Vagina (tissue), 2 donors: ENCODE measurements around the gene BTG1.

Experiments
- CTCF ChIP-seq, 3 experiments: fragments of 450-650 bp in 2 of 3; fragments of 200-600 bp in 1 of 3; sonication (generic) in 1 of 3; IDR thresholded peaks; one replicate each; pipeline ENCODE4 v1.5.1; 2017 to 2019; ENCODE audit warnings: antibody characterized with exemption in 3 of 3, mild to moderate bottlenecking in 2 of 3, moderate library complexity in 2 of 3
- POLR2AphosphoS5 ChIP-seq, 2 donors: sonication (generic); formaldehyde crosslinking; IDR thresholded peaks; one replicate each; pipeline ENCODE4 v1.9.0; 2017; ENCODE audit warnings: antibody characterized with exemption in 2 of 2, mild to moderate bottlenecking in 2 of 2, low read depth in 1 of 2; ENCODE audit not compliant: insufficient read depth in 1 of 2

GRCh38 chr12:92170050-92170449, 24.4 kb upstream of the BTG1 start:
- TF ChIP-seq CTCF (IDR thresholded peaks at IDR 0.05) (no peak), POLR2AphosphoS5 (IDR thresholded peaks at IDR 0.05; ENCODE audit: insufficient read depth in 1 of 2, low read depth in 1 of 2) (no peak)
